IPS-20b (cell line): ENCODE results near the gene CTAGE9.

Experiments used
- H3K27ac ChIP-seq: one replicate; pipeline ENCODE4 v1.5.1; 2013; ENCODE audit warnings: low read length
- H3K27me3 ChIP-seq: 2 replicates; pipeline ENCODE4 v1.6.1; 2013; ENCODE audit warnings: mild to moderate bottlenecking, low read length, inconsistent platforms; ENCODE audit not compliant: insufficient read depth
- H3K36me3 ChIP-seq: 2 replicates; pipeline ENCODE4 v1.6.1; 2013; ENCODE audit warnings: low read depth, mild to moderate bottlenecking, inconsistent platforms, low read length, moderate library complexity; ENCODE audit not compliant: insufficient read depth
- H3K4me1 ChIP-seq: 2 replicates; pipeline ENCODE4 v1.6.1; 2013; ENCODE audit warnings: mild to moderate bottlenecking, control low read depth, inconsistent platforms, low read length, moderate library complexity; ENCODE audit not compliant: insufficient read depth
- H3K4me3 ChIP-seq: 2 replicates; pipeline ENCODE4 v1.5.1; 2013; ENCODE audit warnings: mild to moderate bottlenecking, low read length, inconsistent platforms
- H3K9ac ChIP-seq: 2 replicates; pipeline ENCODE4 v1.6.1; 2013; ENCODE audit warnings: low read depth, mild to moderate bottlenecking, inconsistent platforms, low read length, moderate library complexity
- H3K9me3 ChIP-seq: 2 replicates; pipeline ENCODE4 v1.6.1; 2013; ENCODE audit warnings: mild to moderate bottlenecking, low read depth, low read length, inconsistent platforms; ENCODE audit not compliant: insufficient read depth

Gene CTAGE9

DNA sequence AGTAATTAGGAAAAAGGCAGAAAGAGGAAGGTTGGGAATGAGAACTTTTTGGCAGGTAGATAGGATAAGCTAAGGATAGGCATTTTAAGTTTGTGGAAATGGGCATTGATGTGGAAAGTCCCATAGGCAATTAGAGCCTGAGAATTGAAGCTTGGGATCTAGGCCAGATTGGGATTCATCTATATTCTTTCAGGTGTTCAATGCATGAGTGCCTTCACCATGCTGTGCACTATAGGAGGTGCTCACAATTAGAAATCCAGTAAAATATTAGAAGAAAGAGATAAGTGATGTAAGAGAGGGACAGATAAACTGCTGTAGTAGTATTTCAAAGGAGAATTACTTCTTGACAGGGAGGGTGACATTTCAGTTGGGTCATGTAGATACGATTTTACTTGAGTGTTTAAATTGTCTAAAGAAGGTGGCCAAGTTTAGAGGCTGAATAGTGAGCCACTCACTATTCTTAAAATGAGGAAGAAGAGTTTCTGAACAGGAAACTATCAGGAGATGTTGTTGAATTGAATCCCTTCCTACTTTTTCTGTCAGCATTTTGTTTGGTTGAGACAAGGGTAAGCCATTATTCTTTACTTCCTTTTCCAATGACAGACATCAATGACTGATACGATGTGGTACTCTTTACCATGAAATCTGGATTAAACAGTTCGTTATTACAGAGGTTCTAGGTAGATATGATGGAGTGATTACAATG, 31.0 kb upstream of the CTAGE9 start:
- Histone ChIP-seq H3K9me3 (no peaks in the 10 kb centered on the region), H3K4me1 (peaks cover 11% of the 10 kb centered on the region), H3K36me3 (no peaks in the 10 kb centered on the region), H3K9ac (no peak overlapping the region), H3K27me3 (no peaks in the 10 kb centered on the region), H3K27ac (no peak overlapping the region), H3K4me3 (no peak overlapping the region)

DNA sequence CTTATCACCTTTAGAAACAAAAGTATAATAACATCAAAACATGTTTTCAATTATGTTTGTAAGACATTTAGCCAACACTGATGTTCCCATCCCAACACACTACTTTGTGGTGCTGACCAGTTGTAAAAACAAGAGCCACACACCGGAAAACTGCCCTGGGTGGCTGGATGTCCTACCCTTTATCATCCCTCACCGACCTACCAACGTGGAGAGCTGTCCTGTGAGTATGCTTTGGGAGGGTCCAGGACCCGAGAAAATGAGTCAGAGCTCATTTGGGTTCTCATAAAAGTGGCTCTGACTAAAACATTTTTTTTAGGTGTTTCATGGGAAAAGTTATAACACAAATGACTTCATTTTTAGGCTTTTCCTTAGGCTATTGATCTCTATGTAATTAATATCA, 29.3 kb upstream of the CTAGE9 start:
- Histone ChIP-seq H3K9ac (no peak overlapping the region), H3K4me3 (no peak overlapping the region), H3K27me3 (no peaks in the 10 kb centered on the region), H3K36me3 (no peaks in the 10 kb centered on the region), H3K4me1 (peaks cover 11% of the 10 kb centered on the region), H3K27ac (no peak overlapping the region), H3K9me3 (no peaks in the 10 kb centered on the region)

DNA sequence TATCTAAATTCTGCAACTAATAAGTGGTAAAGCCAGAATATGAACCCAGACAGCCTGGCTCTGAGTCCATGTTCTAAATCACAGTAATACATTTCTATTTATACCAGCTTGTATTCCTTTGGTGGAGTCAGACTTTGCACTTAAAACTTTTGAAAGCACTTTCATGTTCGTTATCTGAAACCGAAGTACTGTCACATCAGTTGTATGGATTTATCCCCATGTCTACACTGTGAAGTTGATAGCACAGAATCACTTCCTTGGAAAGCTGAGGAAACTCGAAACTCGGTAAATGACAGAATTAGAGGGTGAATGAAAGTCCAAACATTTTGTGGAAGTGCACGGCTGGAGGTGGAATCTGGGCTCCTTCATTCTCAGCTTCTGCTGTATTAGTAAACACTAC, 28.3 kb upstream of the CTAGE9 start:
- no peaks in the 10 kb centered on the region for H3K27me3 ChIP-seq
- H3K9me3 ChIP-seq = no peaks in the 10 kb centered on the region
- H3K27ac ChIP-seq = no peak overlapping the region
- H3K4me3 ChIP-seq = no peak overlapping the region
- no peaks in the 10 kb centered on the region for H3K36me3 ChIP-seq
- H3K9ac ChIP-seq = no peak overlapping the region
- peaks cover 2% of the 10 kb centered on the region; the same call in 1 of the 2 replicates for H3K4me1 ChIP-seq

DNA sequence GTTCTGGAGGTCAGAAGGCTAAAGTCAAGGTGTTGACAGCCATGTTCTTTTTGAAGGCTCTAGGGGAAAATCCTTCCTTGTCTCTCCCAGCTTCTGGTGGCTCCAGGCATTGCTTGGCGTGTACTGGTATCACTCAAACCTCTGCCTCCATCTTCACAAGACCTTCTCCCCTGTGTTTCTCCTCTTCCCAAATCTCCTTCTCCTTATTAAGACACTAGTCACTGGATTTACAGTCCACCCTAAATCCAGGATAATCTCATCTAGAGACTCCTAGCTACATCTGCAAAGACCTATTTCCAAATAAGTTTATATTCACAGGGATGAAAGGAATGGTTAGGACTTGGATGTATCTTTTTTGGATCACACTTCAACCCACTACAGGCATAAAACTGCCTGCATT, 26.0 kb upstream of the CTAGE9 start:
- H3K27me3 ChIP-seq = no peaks in the 10 kb centered on the region
- no peak overlapping the region for H3K27ac ChIP-seq
- no peak overlapping the region for H3K9ac ChIP-seq
- no peaks in the 10 kb centered on the region for H3K36me3 ChIP-seq
- H3K4me3 ChIP-seq = no peak overlapping the region
- no peaks in the 10 kb centered on the region for H3K9me3 ChIP-seq
- H3K4me1 ChIP-seq = no peaks in the 10 kb centered on the region

DNA sequence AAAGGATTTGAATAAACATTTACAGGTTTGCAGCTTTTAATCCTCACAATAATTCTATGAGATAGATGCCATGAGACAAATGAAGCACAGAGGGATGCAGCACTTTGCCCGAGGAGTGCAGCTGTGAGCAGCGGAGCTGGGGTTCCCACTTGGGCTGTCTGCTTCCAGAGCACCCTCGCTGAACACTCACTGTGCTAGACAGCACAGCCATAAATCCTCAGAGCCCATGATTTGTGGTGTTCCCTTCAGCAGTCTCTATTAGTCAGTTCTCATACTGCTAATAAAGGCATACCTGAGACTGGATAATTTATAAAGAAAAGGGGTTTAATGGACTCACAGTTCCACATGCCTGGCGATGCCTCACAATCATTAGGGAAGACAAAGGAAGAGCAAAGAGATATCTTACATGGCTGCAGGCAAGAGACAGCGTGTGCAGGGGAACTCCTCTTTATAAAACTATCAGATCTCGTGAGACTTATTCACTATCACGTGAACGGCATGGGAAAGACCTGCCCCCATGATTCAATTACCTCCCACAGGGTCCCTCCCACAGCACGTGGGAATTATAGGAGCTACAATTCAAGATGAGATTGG, 25.3 kb upstream of the CTAGE9 start:
- H3K27ac ChIP-seq = no peak overlapping the region
- no peaks in the 10 kb centered on the region for H3K4me1 ChIP-seq
- H3K4me3 ChIP-seq = no peak overlapping the region
- no peaks in the 10 kb centered on the region for H3K9me3 ChIP-seq
- H3K36me3 ChIP-seq = no peaks in the 10 kb centered on the region
- H3K9ac ChIP-seq = no peak overlapping the region
- H3K27me3 ChIP-seq = no peaks in the 10 kb centered on the region

DNA sequence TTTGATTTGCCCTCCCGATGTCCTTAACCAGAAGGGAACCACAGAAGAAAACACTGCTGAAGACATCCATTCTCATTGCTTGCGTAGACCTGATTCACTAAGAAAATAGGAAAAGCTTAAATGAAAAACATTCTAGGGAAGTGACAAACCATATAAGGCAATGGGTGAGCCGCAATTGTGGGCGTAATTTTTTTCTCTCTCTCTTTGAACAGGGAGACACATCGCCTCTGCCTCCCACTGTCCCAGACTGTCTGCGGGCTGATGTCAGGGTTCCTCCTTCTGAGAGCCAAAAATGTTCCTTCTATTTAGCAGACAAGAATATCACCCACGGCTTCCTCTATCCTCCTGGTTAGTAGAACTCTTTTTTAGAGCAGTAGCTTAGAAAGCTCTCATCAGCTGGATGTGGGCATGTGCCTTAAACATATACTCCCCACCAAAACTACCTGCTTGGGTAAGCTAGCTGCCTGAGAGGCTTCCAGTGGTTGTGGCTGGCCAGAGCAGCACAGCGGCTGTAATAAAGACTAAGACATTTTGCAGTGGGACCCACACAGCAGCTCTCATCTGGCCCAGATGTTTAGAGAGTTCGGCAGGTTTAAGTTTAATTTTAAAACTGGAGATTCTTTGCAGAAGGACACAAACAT, 22.7 kb upstream of the CTAGE9 start:
- Histone ChIP-seq H3K9me3 (no peaks in the 10 kb centered on the region), H3K36me3 (no peaks in the 10 kb centered on the region), H3K27ac (no peak overlapping the region), H3K9ac (no peak overlapping the region), H3K4me1 (no peaks in the 10 kb centered on the region), H3K27me3 (no peaks in the 10 kb centered on the region), H3K4me3 (no peak overlapping the region)

DNA sequence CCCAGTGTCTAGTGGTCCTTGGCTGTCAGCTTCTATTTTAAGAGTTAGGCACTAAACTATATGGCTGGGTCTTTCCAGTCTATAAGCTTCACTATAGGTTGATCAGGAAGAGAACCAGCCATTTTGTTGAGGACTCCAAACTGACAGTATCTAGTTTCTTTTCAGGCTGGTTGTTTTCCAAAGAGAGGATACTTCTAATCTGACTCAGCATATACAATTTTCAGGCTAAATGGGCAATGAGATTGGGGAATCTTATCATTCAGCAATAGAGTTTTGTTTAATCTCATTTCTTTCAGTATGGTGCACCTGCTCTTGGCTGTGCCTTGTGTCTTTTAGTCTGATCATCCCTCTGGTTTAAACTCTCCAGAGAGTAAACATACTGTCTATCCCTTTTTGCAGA, 20.4 kb upstream of the CTAGE9 start:
- Histone ChIP-seq H3K4me1 (no peaks in the 10 kb centered on the region), H3K9ac (no peak overlapping the region), H3K27ac (no peak overlapping the region), H3K36me3 (no peaks in the 10 kb centered on the region), H3K9me3 (no peaks in the 10 kb centered on the region; the same call in 1 of the 2 replicates), H3K27me3 (no peaks in the 10 kb centered on the region), H3K4me3 (no peak overlapping the region)

DNA sequence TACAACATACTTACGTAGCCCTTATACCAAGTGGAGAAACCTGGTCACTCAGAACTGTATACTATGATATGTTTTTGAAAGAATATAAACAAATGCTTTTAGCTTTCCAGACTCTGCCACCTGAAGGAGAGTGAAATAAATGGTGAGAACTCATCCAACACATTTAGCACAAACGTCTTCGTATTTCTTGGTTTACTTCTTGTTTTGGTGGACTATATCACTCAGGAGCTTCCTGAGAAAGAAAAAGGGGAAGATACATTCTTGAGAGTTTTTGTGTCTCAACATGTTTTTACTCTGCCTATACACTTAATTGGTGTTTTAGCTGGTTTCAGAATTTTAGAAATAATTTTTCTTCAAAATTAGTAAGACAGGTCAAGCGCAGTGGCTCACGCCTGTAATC, 19.4 kb upstream of the CTAGE9 start:
- Histone ChIP-seq H3K9me3 (no peaks in the 10 kb centered on the region; the same call in 1 of the 2 replicates), H3K36me3 (no peaks in the 10 kb centered on the region), H3K4me3 (no peak overlapping the region), H3K27me3 (no peaks in the 10 kb centered on the region), H3K9ac (no peak overlapping the region), H3K4me1 (no peaks in the 10 kb centered on the region), H3K27ac (no peak overlapping the region)

DNA sequence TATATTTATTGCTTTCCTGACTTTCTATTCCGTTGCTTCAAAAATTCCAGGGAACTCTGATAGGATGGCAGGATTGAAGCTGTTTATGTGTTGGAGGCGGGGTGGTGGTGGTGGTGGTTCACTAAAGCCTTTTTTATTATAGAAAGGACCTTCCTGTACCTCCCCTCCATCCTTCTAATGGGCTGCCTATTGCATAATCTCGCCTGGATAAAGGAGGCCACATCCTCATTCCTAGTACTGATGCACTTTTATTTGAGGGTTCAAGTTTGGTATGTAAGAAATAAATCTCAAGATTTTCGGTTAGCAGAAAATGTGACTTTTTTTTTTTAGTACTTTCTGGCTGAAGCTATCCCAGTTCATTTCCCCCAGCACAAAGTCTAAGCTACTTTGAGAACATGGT, 18.7 kb upstream of the CTAGE9 start:
- H3K9me3 ChIP-seq = no peaks in the 10 kb centered on the region; the same call in 1 of the 2 replicates
- no peaks in the 10 kb centered on the region for H3K27me3 ChIP-seq

DNA sequence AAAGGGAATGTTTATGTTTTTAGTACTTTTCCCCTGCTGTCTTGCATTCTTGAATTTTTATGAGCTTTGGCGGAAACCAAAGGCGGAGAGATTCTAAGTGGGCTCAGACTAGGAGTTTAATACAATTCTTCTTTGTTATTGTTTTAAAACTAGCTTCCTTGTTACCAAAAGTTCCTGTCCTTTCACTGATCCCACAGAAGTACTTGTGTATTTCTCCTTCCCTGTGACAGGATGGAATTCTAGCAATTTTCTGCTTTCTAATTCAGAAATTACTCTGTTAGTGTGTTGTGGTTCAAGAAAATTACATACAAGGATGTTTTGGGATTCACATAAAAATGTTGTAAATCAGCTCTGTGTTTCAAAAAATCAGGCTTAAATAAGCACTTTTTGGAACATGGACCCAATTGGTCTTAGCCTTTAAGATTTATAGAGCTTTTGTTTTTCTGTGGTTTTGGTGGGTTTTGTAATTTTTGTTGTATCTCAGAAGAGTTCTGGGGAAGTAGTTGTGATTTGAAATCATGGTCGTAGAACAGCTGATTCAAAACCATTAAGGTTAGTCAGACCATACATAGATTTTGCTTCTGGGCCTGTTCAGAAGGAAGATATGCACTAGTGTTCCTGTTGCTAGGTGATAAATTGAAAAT, 17.6 kb upstream of the CTAGE9 start:
- Histone ChIP-seq H3K27me3 (no peaks in the 10 kb centered on the region), H3K4me1 (no peaks in the 10 kb centered on the region), H3K36me3 (no peaks in the 10 kb centered on the region), H3K4me3 (no peak overlapping the region), H3K9ac (no peak overlapping the region), H3K27ac (no peak overlapping the region), H3K9me3 (no peaks in the 10 kb centered on the region; the same call in 1 of the 2 replicates)

More for the DNA sequence above, 18.7 kb upstream of the CTAGE9 start:
- H3K27ac ChIP-seq = no peak overlapping the region
- no peak overlapping the region for H3K4me3 ChIP-seq
- H3K4me1 ChIP-seq = no peaks in the 10 kb centered on the region
- H3K9ac ChIP-seq = no peak overlapping the region
- H3K36me3 ChIP-seq = no peaks in the 10 kb centered on the region

DNA sequence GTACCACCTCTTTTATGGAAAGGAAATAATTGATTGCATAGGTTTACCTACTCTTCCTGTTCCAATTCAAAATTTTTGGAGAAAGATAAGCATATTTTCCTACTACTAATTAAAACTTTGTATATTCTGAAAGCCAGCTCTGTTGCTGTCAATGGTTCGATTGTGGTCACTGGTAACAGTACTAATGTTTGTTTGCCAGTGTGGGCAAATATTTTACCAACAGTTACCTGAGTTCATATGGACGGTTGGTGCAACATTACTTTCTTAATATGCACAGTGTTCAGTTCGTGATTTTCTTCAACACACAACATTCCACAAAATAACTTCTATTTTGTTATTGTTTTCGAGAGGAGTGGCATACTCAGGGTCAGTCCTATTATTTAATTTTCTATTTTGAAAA, 17.1 kb upstream of the CTAGE9 start:
- Histone ChIP-seq H3K9ac (no peak overlapping the region), H3K4me3 (no peak overlapping the region), H3K9me3 (no peaks in the 10 kb centered on the region; the same call in 1 of the 2 replicates), H3K4me1 (no peaks in the 10 kb centered on the region), H3K27ac (no peak overlapping the region), H3K36me3 (no peaks in the 10 kb centered on the region), H3K27me3 (no peaks in the 10 kb centered on the region)
